Transverse colon (tissue), 4 donors: ENCODE measurements around the gene TEKT2. TPM values are rescaled to one million over a fixed set of nuclear protein-coding genes. Genes with fewer than 3 reads are reported as not detected.

Experiments used
- DNase-seq: peaks from one replicate; pipeline ENCODE4 v3.0.0-alpha.2; 2019
- H3K27ac ChIP-seq, 4 donors: fragments of 200-600 bp; sonication (generic); 2 replicates each; pipeline ENCODE4 v1.5.1; 2016 to 2018; ENCODE audit warnings: inconsistent platforms in 4 of 4
- H3K27me3 ChIP-seq: fragments of 200-600 bp; sonication (generic); 2 replicates; pipeline ENCODE4 v1.5.1; 2017; ENCODE audit warnings: inconsistent platforms
- H3K36me3 ChIP-seq, 4 donors: fragments of 200-600 bp; sonication (generic); 2 replicates each; pipeline ENCODE4 v1.5.1; 2017 to 2019; ENCODE audit warnings: inconsistent platforms in 4 of 4
- H3K4me1 ChIP-seq, 4 donors: fragments of 200-600 bp; sonication (generic); 2 replicates each; pipeline ENCODE4 v1.5.1; 2017 to 2020; ENCODE audit warnings: inconsistent platforms in 4 of 4
- H3K4me3 ChIP-seq, 4 donors: fragments of 200-600 bp; sonication (generic); 1 replicate in 1 of 4; 2 replicates in 3 of 4; pipeline versions ENCODE4 v1.5.1 to v1.6.1; 2017 to 2019; ENCODE audit warnings: inconsistent platforms in 4 of 4
- H3K9me3 ChIP-seq, 2 donors: fragments of 200-600 bp; sonication (generic); 2 replicates each; pipeline ENCODE4 v1.5.1; 2017 to 2019; ENCODE audit warnings: inconsistent platforms in 2 of 2
- CTCF ChIP-seq, 5 experiments: fragments of 200-600 bp in 3 of 5; fragments of 450-650 bp in 2 of 5; sonication (generic) in 3 of 5; IDR thresholded peaks; 1 replicate in 2 of 5; 2 replicates in 3 of 5; pipeline ENCODE4 v1.5.1; 2016 to 2017; ENCODE audit warnings: antibody characterized with exemption in 5 of 5, inconsistent platforms in 3 of 5, mild to moderate bottlenecking in 2 of 5, moderate library complexity in 1 of 5
- EP300 ChIP-seq: sonication (generic); formaldehyde crosslinking; IDR thresholded peaks from one replicate; pipeline ENCODE4 v1.6.1; 2017; ENCODE audit warnings: antibody characterized with exemption, low read depth
- POLR2A ChIP-seq: fragments of 450-650 bp; IDR thresholded peaks from one replicate; pipeline ENCODE4 v1.6.1; 2016; ENCODE audit warnings: antibody characterized with exemption, mild to moderate bottlenecking, moderate library complexity
- POLR2AphosphoS5 ChIP-seq, 3 donors: sonication (generic); formaldehyde crosslinking; IDR thresholded peaks; one replicate each; pipeline ENCODE4 v1.6.1; 2016; ENCODE audit warnings: antibody characterized with exemption in 3 of 3
- WGBS, 2 donors: methylation state at CpG; one replicate each; pipeline ENCODE4 v1.1.5; 2018; ENCODE audit warnings: low coverage in 1 of 2; 5-methylcytosine and 5-hydroxymethylcytosine counted together
- in situ Hi-C, 4 donors: fragments of 200-750 bp; cut with MboI; loops; one replicate each; pipeline versions ENCODE4 v1.15.0 to v1.15.1; 2017; ENCODE audit warnings: low sequenced_read_pairs in 3 of 4, low pct_ligation_motif_present in 1 of 4, low pct_unique_long_range_greater_than_20kb in 1 of 4
- intact Hi-C: fragments of 100-400 bp; cut with DNase I; formaldehyde crosslinking; loops from one replicate; pipeline ENCODE4 v1.15.1; 2023; ENCODE audit warnings: low total_unique reads
- total RNA-seq, 4 donors: library from RNA; depleted of rRNA; stranded (reverse); fragments of >200 nt; gene quantifications; one replicate each; pipeline ENCODE4 v1.1.0, GENCODE V29; 2016

Gene TEKT2
- total RNA-seq = not detected

- TF ChIP-seq CTCF (IDR thresholded peaks at IDR 0.05) = no peak
- TF ChIP-seq EP300 = no peak
- TF ChIP-seq POLR2A = no peak
- H3K4me1 ChIP-seq = peaks cover 4 to 18% (median 13%) of the 10 kb centered on the region in 4 donors
- no peaks in the 10 kb centered on the region for H3K36me3 ChIP-seq
- H3K27me3 ChIP-seq = peaks cover 17% of the 10 kb centered on the region
- in situ Hi-C loops (no loop called here), intact Hi-C loops (no loop called here)
- WGBS, 2 donors = 16% methylated on average over 53 of the region's 59 CpGs; no CpG with 5 or more reads in 1 of the 2 donors
- peak within 1 kb of the TSS in 2 of 4 donors; percentile 14 to 24 for H3K27ac ChIP-seq
- H3K9me3 ChIP-seq = no peaks in the 10 kb centered on the region
- peak; percentile 31 for DNase-seq
- H3K4me3 ChIP-seq = peak within 1 kb of the TSS; percentile 7 to 52 (median 34)
Observed at GRCh38 chr1:36083635-36084496, at the start of gene TEKT2. TEKT2 (plus strand) TSS chr1:36084094; CDS start chr1:36084922, 828 bp downstream.

- Histone ChIP-seq H3K9me3 (no peaks in the 10 kb centered on the region), H3K27me3 (no peaks in the 10 kb centered on the region), H3K4me3 (no peak overlapping the region), H3K4me1 (no peaks in the 10 kb centered on the region), H3K36me3 (peaks cover 0 to 37% (median 9%) of the 10 kb centered on the region in 4 donors), H3K27ac (no peak overlapping the region)
- in situ Hi-C loops = no loop called here
- intact Hi-C loops = no loop called here
- TF ChIP-seq EP300 (no peak), CTCF (IDR thresholded peaks at IDR 0.05) (no peak), POLR2AphosphoS5 (IDR thresholded peaks at IDR 0.05) (no peak), POLR2A (no peak)
- DNase-seq = no peak
Observed at GRCh38 chr1:36034692-36035091, 49.2 kb upstream of the TEKT2 start.

- 89 to 92% methylated on average over 3 of the region's 3 CpGs for WGBS, 2 donors
- Histone ChIP-seq H3K27ac (no peak overlapping the region), H3K4me3 (no peak overlapping the region), H3K36me3 (peaks cover 0 to 42% (median 11%) of the 10 kb centered on the region in 4 donors), H3K9me3 (no peaks in the 10 kb centered on the region), H3K27me3 (no peaks in the 10 kb centered on the region), H3K4me1 (no peaks in the 10 kb centered on the region)
- no peak for TF ChIP-seq POLR2A
- TF ChIP-seq CTCF (IDR thresholded peaks at IDR 0.05) = no peak
- TF ChIP-seq EP300 = no peak
- no peak for TF ChIP-seq POLR2AphosphoS5 (IDR thresholded peaks at IDR 0.05)
- in situ Hi-C loops (no loop called here), intact Hi-C loops (no loop called here)
- no peak for DNase-seq
Observed at GRCh38 chr1:36035154-36035553, 48.7 kb upstream of the TEKT2 start.

- intact Hi-C loops = no loop called here
- Histone ChIP-seq H3K36me3 (peaks cover 0 to 59% (median 24%) of the 10 kb centered on the region in 4 donors), H3K4me3 (no peak overlapping the region), H3K27ac (no peak overlapping the region), H3K27me3 (no peaks in the 10 kb centered on the region), H3K4me1 (no peaks in the 10 kb centered on the region), H3K9me3 (no peaks in the 10 kb centered on the region)
- TF ChIP-seq CTCF (IDR thresholded peaks at IDR 0.05) (no peak), POLR2AphosphoS5 (IDR thresholded peaks at IDR 0.05) (no peak), POLR2A (no peak), EP300 (no peak)
- WGBS, 2 donors = 74 to 81% methylated on average over 2 of the region's 2 CpGs
- in situ Hi-C loops = no loop called here
- no peak for DNase-seq
Observed at GRCh38 chr1:36040238-36040637, 43.7 kb upstream of the TEKT2 start.
